Breast epithelium (tissue), 4 donors: ENCODE measurements around the gene KNOP1. TPM values are rescaled to one million over a fixed set of nuclear protein-coding genes. Genes with fewer than 3 reads are reported as not detected.

Experiments
- DNase-seq, 2 donors: peaks; one replicate each; pipeline ENCODE4 v3.0.0-alpha.2; 2019; ENCODE audit warnings: low spot score in 2 of 2
- H3K27ac ChIP-seq, 2 donors: fragments of 200-600 bp; sonication (generic) in 1 of 2; one replicate each; pipeline ENCODE4 v1.5.1; 2016 to 2019; ENCODE audit warnings: mild to moderate bottlenecking in 1 of 2
- H3K27me3 ChIP-seq, 2 donors: fragments of 200-600 bp; sonication (generic) in 1 of 2; one replicate each; pipeline versions ENCODE4 v1.5.1 to v1.6.0; 2017 to 2019; ENCODE audit warnings: control low read depth in 1 of 2, mild to moderate bottlenecking in 1 of 2
- H3K36me3 ChIP-seq: fragments of 200-600 bp; one replicate; pipeline ENCODE4 v1.5.1; 2019
- H3K4me1 ChIP-seq, 2 donors: fragments of 200-600 bp; sonication (generic); one replicate each; pipeline ENCODE4 v1.5.1; 2016 to 2019; ENCODE audit warnings: control low read depth in 1 of 2
- H3K4me3 ChIP-seq, 3 donors: fragments of 200-600 bp; sonication (generic); 1 replicate in 2 of 3; 2 replicates in 1 of 3; pipeline ENCODE4 v1.5.1; 2016 to 2019; ENCODE audit warnings: mild to moderate bottlenecking in 3 of 3, moderate library complexity in 2 of 3
- H3K9me3 ChIP-seq, 2 donors: fragments of 200-600 bp; sonication (generic) in 1 of 2; one replicate each; pipeline ENCODE4 v1.5.1; 2016 to 2019; ENCODE audit warnings: control low read depth in 1 of 2
- CTCF ChIP-seq, 3 donors: fragments of 450-650 bp; IDR thresholded peaks; one replicate each; pipeline ENCODE4 v1.5.1; 2016 to 2017; ENCODE audit warnings: antibody characterized with exemption in 3 of 3, mild to moderate bottlenecking in 3 of 3, moderate library complexity in 3 of 3
- POLR2A ChIP-seq: fragments of 450-650 bp; IDR thresholded peaks from one replicate; pipeline ENCODE4 v1.6.1; 2016; ENCODE audit warnings: antibody characterized with exemption, mild to moderate bottlenecking, moderate library complexity
- POLR2AphosphoS5 ChIP-seq, 3 donors: sonication (generic); formaldehyde crosslinking; IDR thresholded peaks; one replicate each; pipeline ENCODE4 v1.6.1; 2017; ENCODE audit warnings: antibody characterized with exemption in 3 of 3
- intact Hi-C: fragments of 100-400 bp; cut with DNase I; formaldehyde crosslinking; loops from one replicate; pipeline ENCODE4 v1.15.1; 2023; ENCODE audit warnings: low total_unique reads
- total RNA-seq, 3 donors: library from RNA; depleted of rRNA; stranded (reverse); fragments of >200 nt; gene quantifications; one replicate each; pipeline ENCODE4 v1.1.0, GENCODE V29; 2016

Gene KNOP1
- 10 to 100 TPM; 12.3 to 15.4 (median 13.0) TPM for total RNA-seq

GRCh38 chr16:19717741-19718623 lies at the start of gene KNOP1, which contains the start of gene IQCK:
TSS of gene KNOP1 (minus strand) at chr16:19718227. CDS start at chr16:19715035, 3,192 bp downstream.
TSS of gene IQCK (plus strand) at chr16:19718271. CDS start at chr16:19718307, 36 bp downstream.
- H3K9me3 ChIP-seq, result no peaks in the 10 kb centered on the region
- H3K4me1 ChIP-seq, result peaks cover 5 to 24% of the 10 kb centered on the region in 2 donors
- peak; percentile 81 to 82 for DNase-seq
- H3K27ac ChIP-seq, result peak within 1 kb of the TSS; percentile 76 to 94
- H3K27me3 ChIP-seq, result no peaks in the 10 kb centered on the region
- H3K36me3 ChIP-seq, result no peaks in the 10 kb centered on the region
- peak within 1 kb of the TSS; percentile 69 to 99 (median 88) for H3K4me3 ChIP-seq
- intact Hi-C loops, result loop anchor here (10.0 kb wide), 1 partner anchor 167 kb away; the partner anchor contains the start of gene GPRC5B
- TF ChIP-seq POLR2A, result peak; percentile 15
- TF ChIP-seq CTCF (IDR thresholded peaks at IDR 0.05), result peak in 1 of 3 donors; percentile 34
- TF ChIP-seq POLR2AphosphoS5 (IDR thresholded peaks at IDR 0.05), result peak; percentile 73 to 87 (median 83)

GRCh38 chr16:19767497-19767896 lies 49.5 kb upstream of the KNOP1 start:
- H3K27ac ChIP-seq, result no peak overlapping the region
- no peaks in the 10 kb centered on the region for H3K4me1 ChIP-seq
- no peak for TF ChIP-seq CTCF (IDR thresholded peaks at IDR 0.05)
- TF ChIP-seq POLR2AphosphoS5 (IDR thresholded peaks at IDR 0.05), result no peak
- no peak for TF ChIP-seq POLR2A
- H3K36me3 ChIP-seq, result no peaks in the 10 kb centered on the region
- intact Hi-C loops, result no loop called here
- no peaks in the 10 kb centered on the region for H3K9me3 ChIP-seq
- DNase-seq, result no peak
- no peaks in the 10 kb centered on the region for H3K27me3 ChIP-seq
- no peak overlapping the region for H3K4me3 ChIP-seq

GRCh38 chr16:19766988-19767387 lies 49.0 kb upstream of the KNOP1 start:
- no peak for DNase-seq
- Histone ChIP-seq H3K4me1 (no peaks in the 10 kb centered on the region), H3K36me3 (no peaks in the 10 kb centered on the region), H3K4me3 (no peak overlapping the region), H3K27me3 (no peaks in the 10 kb centered on the region), H3K27ac (peak overlapping the region; percentile 41 to 58), H3K9me3 (no peaks in the 10 kb centered on the region)
- TF ChIP-seq POLR2AphosphoS5 (IDR thresholded peaks at IDR 0.05), result no peak
- no peak for TF ChIP-seq POLR2A
- no peak for TF ChIP-seq CTCF (IDR thresholded peaks at IDR 0.05)
- intact Hi-C loops, result no loop called here

- Histone ChIP-seq H3K4me1 (no peaks in the 10 kb centered on the region), H3K4me3 (no peak overlapping the region), H3K27ac (peak overlapping the region; percentile 41 to 58), H3K9me3 (no peaks in the 10 kb centered on the region), H3K27me3 (no peaks in the 10 kb centered on the region), H3K36me3 (no peaks in the 10 kb centered on the region)
- no peak for DNase-seq
- TF ChIP-seq POLR2AphosphoS5 (IDR thresholded peaks at IDR 0.05), result no peak
- TF ChIP-seq POLR2A, result no peak
- TF ChIP-seq CTCF (IDR thresholded peaks at IDR 0.05), result no peak
- intact Hi-C loops, result no loop called here
Observed at GRCh38 chr16:19766554-19766884, 48.5 kb upstream of the KNOP1 start.
